GM12873 (cell line): ENCODE results near the gene GPRIN3.

Source experiments
- CTCF ChIP-seq: IDR thresholded peaks from 2 replicates; pipeline ENCODE4 v1.5.1; 2012; ENCODE audit warnings: low read depth, mild to moderate bottlenecking, moderate library complexity, low read length, control low read depth; ENCODE audit not compliant: insufficient read depth; ENCODE audit errors: missing control alignments

The GPRIN3 gene

GRCh38 chr4:89216866-89217265, 90.7 kb downstream of the GPRIN3 start:
- TF ChIP-seq CTCF = no peak

- TF ChIP-seq CTCF = no peak
Measured at GRCh38 chr4:89216422-89216821, 91.2 kb downstream of the GPRIN3 start.

GRCh38 chr4:89215736-89216135, 91.9 kb downstream of the GPRIN3 start:
- no peak for TF ChIP-seq CTCF

- no peak for TF ChIP-seq CTCF
Measured at GRCh38 chr4:89214308-89214707, 93.3 kb downstream of the GPRIN3 start.

- TF ChIP-seq CTCF = no peak
Measured at GRCh38 chr4:89213382-89213701, 94.3 kb downstream of the GPRIN3 start.

- no peak for TF ChIP-seq CTCF
Measured at GRCh38 chr4:89212666-89213381, 94.8 kb downstream of the GPRIN3 start.

GRCh38 chr4:89204624-89205023, 103.0 kb downstream of the GPRIN3 start:
- TF ChIP-seq CTCF = no peak
